Measurements from ENCODE around the gene SPSB2.

Gene SPSB2

DNA sequence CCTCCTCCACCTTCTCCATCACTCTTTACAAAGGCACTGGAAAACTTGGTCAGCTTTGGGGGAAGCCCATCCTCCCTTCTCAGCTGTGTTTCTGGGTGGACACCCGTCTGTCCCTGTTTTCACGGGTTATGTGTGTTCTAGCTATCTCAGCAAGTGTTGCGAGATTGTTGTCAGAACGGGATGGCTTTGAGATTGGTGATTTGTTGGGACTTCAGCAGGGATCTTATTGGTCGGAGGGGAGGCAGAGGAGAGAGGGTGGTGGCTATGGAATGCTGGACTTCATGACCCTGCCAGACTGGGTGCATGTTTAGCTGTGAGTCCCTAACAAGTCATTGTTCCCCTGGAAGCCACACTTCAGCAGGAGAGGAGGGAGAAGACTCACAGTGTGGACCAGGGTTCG, 19.1 kb downstream of the SPSB2 start:
- TF ChIP-seq SIN3A (IDR thresholded peaks at IDR 0.05; ENCODE audit: borderline replicate concordance, insufficient read depth, low read length): no peak
- no peak for TF ChIP-seq TAF1 (IDR thresholded peaks at IDR 0.05; ENCODE audit: borderline replicate concordance, insufficient read depth, low read length)
- TF ChIP-seq, protein P1, sequence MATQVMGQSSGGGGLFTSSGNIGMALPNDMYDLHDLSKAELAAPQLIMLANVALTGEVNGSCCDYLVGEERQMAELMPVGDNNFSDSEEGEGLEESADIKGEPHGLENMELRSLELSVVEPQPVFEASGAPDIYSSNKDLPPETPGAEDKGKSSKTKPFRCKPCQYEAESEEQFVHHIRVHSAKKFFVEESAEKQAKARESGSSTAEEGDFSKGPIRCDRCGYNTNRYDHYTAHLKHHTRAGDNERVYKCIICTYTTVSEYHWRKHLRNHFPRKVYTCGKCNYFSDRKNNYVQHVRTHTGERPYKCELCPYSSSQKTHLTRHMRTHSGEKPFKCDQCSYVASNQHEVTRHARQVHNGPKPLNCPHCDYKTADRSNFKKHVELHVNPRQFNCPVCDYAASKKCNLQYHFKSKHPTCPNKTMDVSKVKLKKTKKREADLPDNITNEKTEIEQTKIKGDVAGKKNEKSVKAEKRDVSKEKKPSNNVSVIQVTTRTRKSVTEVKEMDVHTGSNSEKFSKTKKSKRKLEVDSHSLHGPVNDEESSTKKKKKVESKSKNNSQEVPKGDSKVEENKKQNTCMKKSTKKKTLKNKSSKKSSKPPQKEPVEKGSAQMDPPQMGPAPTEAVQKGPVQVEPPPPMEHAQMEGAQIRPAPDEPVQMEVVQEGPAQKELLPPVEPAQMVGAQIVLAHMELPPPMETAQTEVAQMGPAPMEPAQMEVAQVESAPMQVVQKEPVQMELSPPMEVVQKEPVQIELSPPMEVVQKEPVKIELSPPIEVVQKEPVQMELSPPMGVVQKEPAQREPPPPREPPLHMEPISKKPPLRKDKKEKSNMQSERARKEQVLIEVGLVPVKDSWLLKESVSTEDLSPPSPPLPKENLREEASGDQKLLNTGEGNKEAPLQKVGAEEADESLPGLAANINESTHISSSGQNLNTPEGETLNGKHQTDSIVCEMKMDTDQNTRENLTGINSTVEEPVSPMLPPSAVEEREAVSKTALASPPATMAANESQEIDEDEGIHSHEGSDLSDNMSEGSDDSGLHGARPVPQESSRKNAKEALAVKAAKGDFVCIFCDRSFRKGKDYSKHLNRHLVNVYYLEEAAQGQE (IDR thresholded peaks at IDR 0.05; ENCODE audit: insufficient read depth in 1 of 2, low read depth in 2 of 2, low read length in 2 of 2): no peak
- TF ChIP-seq FOXP2 (optimal IDR thresholded peaks at IDR 0.05; ENCODE audit: borderline replicate concordance, extremely low read depth, extremely low read length, insufficient read depth): no peak
- TF ChIP-seq POLR2AphosphoS5 (IDR thresholded peaks at IDR 0.05; ENCODE audit: low read depth, low read length): no peak

DNA sequence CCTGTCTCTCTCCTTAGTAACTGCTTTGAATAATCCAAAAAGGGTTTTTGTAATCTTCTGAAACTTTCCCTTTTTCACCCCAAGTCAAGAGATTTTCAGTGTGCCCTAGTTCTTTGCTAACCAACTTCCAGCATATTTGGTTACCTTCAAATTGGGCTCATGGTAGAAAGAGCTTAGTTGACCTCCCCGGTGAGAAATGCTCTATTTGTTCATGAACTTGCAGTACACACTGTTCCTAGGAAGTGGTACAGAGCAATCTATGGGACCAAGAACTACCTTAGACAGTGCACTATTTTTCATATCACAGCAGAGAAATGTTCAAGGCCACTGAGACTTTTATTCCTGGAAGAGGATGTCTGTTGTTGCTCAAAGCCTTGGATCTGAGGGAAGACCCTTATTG, 19.5 kb downstream of the SPSB2 start:
- TF ChIP-seq SIN3A (IDR thresholded peaks at IDR 0.05; ENCODE audit: borderline replicate concordance, insufficient read depth, low read length) (no peak), TAF1 (IDR thresholded peaks at IDR 0.05; ENCODE audit: borderline replicate concordance, insufficient read depth, low read length) (no peak), POLR2AphosphoS5 (IDR thresholded peaks at IDR 0.05; ENCODE audit: low read depth, low read length) (no peak), FOXP2 (optimal IDR thresholded peaks at IDR 0.05; ENCODE audit: borderline replicate concordance, extremely low read depth, extremely low read length, insufficient read depth) (no peak)
- TF ChIP-seq, protein P1 (IDR thresholded peaks at IDR 0.05; ENCODE audit: insufficient read depth in 1 of 2, low read depth in 2 of 2, low read length in 2 of 2): no peak

DNA sequence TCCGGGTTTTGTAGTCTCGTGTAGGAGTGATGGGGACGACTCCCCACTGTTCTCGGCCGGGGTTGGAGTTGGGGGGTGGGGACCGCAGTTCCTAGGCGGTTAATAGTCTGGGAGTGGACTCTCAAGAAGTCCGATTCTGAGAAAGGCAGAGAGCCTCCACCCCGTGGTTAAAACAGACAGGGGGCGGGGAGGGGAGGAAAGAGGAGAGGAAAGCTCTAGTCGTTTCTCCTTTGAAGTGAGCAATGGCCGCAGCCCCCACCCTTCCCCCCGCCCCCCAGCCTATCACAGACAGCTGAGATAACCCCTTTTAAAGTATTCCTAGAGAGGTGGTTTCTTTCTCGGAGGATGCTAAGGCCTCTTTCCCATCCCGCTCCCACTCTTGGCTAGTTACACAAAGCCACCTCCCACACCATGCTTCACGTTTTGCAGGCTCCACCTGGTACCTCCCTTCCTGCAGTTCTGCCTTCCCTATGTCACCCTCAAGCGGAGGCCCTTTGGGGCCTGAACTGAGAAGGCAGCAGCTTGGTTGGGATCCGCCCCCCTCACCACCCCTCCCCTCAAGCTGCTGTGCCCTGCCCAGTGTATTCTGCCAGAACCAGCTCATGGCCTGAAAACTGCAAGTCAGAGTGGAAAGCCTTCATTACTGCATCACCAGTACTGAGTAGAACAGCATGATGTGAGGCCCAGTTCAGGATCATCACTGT, 20.3 kb downstream of the SPSB2 start:
- TF ChIP-seq FOXP2 (optimal IDR thresholded peaks at IDR 0.05; ENCODE audit: borderline replicate concordance, extremely low read depth, extremely low read length, insufficient read depth) (peak; percentile 4), SIN3A (IDR thresholded peaks at IDR 0.05; ENCODE audit: borderline replicate concordance, insufficient read depth, low read length) (no peak), TAF1 (IDR thresholded peaks at IDR 0.05; ENCODE audit: borderline replicate concordance, insufficient read depth, low read length) (no peak)
- TF ChIP-seq, protein P1 (IDR thresholded peaks at IDR 0.05; ENCODE audit: insufficient read depth in 1 of 2, low read depth in 2 of 2, low read length in 2 of 2): no peak

DNA sequence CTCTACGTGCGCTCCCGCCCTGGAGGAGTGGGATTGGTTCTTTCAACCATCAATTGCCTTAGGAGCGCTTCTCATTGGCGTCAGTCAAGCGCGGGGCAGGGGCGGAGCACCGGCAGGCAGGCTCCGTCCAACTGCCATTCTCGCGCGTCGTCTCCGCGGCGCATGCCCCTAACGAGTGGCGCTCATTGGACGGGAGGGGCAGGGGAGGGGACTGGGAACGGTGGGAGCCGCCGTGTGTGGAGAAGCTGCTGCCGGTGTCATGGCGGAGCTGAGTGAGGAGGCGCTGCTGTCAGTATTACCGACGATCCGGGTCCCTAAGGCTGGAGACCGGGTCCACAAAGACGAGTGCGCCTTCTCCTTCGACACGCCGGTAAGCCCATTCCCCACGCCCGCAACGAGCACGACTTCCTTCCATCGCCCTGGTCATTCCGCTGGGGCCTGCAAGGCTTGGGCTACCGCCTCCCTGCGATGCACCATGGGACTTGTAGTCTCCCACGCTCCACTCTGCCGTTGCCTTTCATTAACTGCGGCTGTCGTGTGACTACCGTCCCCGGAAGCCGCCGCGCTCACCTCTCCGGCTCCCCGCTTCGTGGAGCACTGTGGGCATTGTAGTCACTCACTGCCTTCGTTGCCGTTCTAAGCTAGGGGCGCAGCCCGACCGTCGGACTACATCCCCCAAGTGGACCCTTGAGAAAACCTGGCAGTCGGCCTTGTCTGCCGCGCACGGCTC, 21.0 kb downstream of the SPSB2 start, which contains the start of gene USP5:
TSS of gene USP5 (plus strand) at position 230 of the 730 bp plus-strand sequence. CDS start at position 260, 30 bp downstream.
- TF ChIP-seq POLR2AphosphoS5 (IDR thresholded peaks at IDR 0.05; ENCODE audit: low read depth, low read length) (peak; percentile 72), FOXP2 (optimal IDR thresholded peaks at IDR 0.05; ENCODE audit: borderline replicate concordance, extremely low read depth, extremely low read length, insufficient read depth) (peak; percentile 82), TAF1 (IDR thresholded peaks at IDR 0.05; ENCODE audit: borderline replicate concordance, insufficient read depth, low read length) (no peak)

DNA sequence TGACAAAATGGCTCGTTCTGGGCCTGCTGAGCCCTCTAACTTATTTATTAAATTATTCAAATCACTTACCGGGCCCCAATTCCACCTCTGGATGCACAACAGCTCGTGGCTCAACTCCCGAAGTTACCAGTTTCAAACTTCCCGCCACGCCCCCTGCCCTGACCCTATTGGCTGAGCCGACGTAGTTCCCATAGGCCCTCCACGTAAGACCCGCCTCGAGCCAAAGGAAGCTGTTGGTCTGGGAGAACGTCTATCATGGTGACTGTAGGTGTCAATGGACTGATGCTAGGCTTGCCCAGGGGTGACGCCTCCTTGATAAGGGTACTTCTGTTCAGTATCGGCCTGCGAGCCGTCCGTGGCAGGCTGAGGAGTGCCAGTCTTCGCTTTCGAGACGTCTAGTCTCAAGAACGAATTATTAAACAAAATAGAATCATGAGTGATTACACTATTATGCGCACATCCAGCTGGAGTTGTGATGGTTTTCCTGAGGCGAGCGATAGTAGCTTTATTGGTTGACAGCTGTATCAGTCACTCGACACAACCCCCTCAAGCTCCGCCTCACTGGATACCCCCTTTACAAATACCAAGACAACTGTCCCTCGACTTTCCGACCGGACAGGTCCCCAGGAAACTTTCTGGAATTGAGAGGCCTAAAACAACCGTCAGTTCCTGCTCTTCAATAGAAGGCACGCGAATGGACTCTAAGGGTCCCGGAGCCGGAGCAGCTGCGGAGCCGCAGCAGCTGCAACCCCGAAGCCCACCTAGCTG, 21.8 kb downstream of the SPSB2 start, which contains the start of gene CDCA3:
TSS of gene CDCA3 (minus strand) at position 134 of the 768 bp plus-strand sequence. CDS start 334 bp downstream, outside the sequence.
- TF ChIP-seq, protein P1 (IDR thresholded peaks at IDR 0.05; ENCODE audit: insufficient read depth in 1 of 2, low read depth in 2 of 2, low read length in 2 of 2): no peak
- TF ChIP-seq POLR2AphosphoS5 (IDR thresholded peaks at IDR 0.05; ENCODE audit: low read depth, low read length) (peak; percentile 80; the same call in 1 of the 2 replicates), SIN3A (IDR thresholded peaks at IDR 0.05; ENCODE audit: borderline replicate concordance, insufficient read depth, low read length) (peak; percentile 97), FOXP2 (optimal IDR thresholded peaks at IDR 0.05; ENCODE audit: borderline replicate concordance, extremely low read depth, extremely low read length, insufficient read depth) (no peak), TAF1 (IDR thresholded peaks at IDR 0.05; ENCODE audit: borderline replicate concordance, insufficient read depth, low read length) (peak; percentile 67; the same call in 1 of the 2 replicates)
